Measurements from ENCODE around the gene GRID2. TPM values are rescaled to one million over a fixed set of nuclear protein-coding genes. Genes with fewer than 3 reads are reported as not detected.
"Not testable (repeated sequence)": the region's sequence is repeated elsewhere in the genome, so short reads cannot be mapped to it uniquely, and the experiment has no call there.

GRID2 gene
- total RNA-seq, 1 donor from 2014 or later = not detected

- TF ChIP-seq CTCF (IDR thresholded peaks at IDR 0.05) = no peak
- Mint-ChIP-seq H3K9me3 (ENCODE audit: unreplicated experiment) (no peaks in the 10 kb centered on the region), H3K4me3 (ENCODE audit: unreplicated experiment) (no peak overlapping the region), H3K27me3 (ENCODE audit: unreplicated experiment) (peaks cover 12% of the 10 kb centered on the region), H3K27ac (ENCODE audit: unreplicated experiment) (no peak overlapping the region), H3K36me3 (ENCODE audit: unreplicated experiment) (no peaks in the 10 kb centered on the region), H3K4me1 (ENCODE audit: unreplicated experiment) (no peaks in the 10 kb centered on the region)
- DNase-seq (ENCODE audit: extremely low spot score, unreplicated experiment) = no peak
Measured at GRCh38 chr4:92368653-92369052, 64.9 kb downstream of the GRID2 start.

GRCh38 chr4:92381616-92382015, 77.8 kb downstream of the GRID2 start:
- TF ChIP-seq CTCF (IDR thresholded peaks at IDR 0.05) = no peak
- Mint-ChIP-seq H3K4me3 (ENCODE audit: unreplicated experiment) (no peak overlapping the region), H3K9me3 (ENCODE audit: unreplicated experiment) (no peaks in the 10 kb centered on the region), H3K27me3 (ENCODE audit: unreplicated experiment) (no peaks in the 10 kb centered on the region), H3K4me1 (ENCODE audit: unreplicated experiment) (no peaks in the 10 kb centered on the region), H3K36me3 (ENCODE audit: unreplicated experiment) (no peaks in the 10 kb centered on the region), H3K27ac (ENCODE audit: unreplicated experiment) (no peak overlapping the region)
- no peak for DNase-seq (ENCODE audit: extremely low spot score, unreplicated experiment)

- Mint-ChIP-seq H3K4me3 (ENCODE audit: unreplicated experiment) (no peak overlapping the region), H3K36me3 (ENCODE audit: unreplicated experiment) (no peaks in the 10 kb centered on the region), H3K4me1 (ENCODE audit: unreplicated experiment) (no peaks in the 10 kb centered on the region), H3K27ac (ENCODE audit: unreplicated experiment) (no peak overlapping the region), H3K9me3 (ENCODE audit: unreplicated experiment) (no peaks in the 10 kb centered on the region), H3K27me3 (ENCODE audit: unreplicated experiment) (no peaks in the 10 kb centered on the region)
- no peak for DNase-seq (ENCODE audit: extremely low spot score, unreplicated experiment)
- no peak for TF ChIP-seq CTCF (IDR thresholded peaks at IDR 0.05)
Measured at GRCh38 chr4:92382128-92382527, 78.4 kb downstream of the GRID2 start.

GRCh38 chr4:92387459-92388069, 83.8 kb downstream of the GRID2 start:
- Mint-ChIP-seq H3K27ac (ENCODE audit: unreplicated experiment) (no peak overlapping the region), H3K4me3 (ENCODE audit: unreplicated experiment) (no peak overlapping the region), H3K36me3 (ENCODE audit: unreplicated experiment) (no peaks in the 10 kb centered on the region), H3K9me3 (ENCODE audit: unreplicated experiment) (no peaks in the 10 kb centered on the region), H3K4me1 (ENCODE audit: unreplicated experiment) (no peaks in the 10 kb centered on the region), H3K27me3 (ENCODE audit: unreplicated experiment) (peaks cover 5% of the 10 kb centered on the region)
- no peak for DNase-seq (ENCODE audit: extremely low spot score, unreplicated experiment)
- peak; percentile 72 for TF ChIP-seq CTCF (IDR thresholded peaks at IDR 0.05)

- no peak for DNase-seq (ENCODE audit: extremely low spot score, unreplicated experiment)
- no peak for TF ChIP-seq CTCF (IDR thresholded peaks at IDR 0.05)
- H3K27ac Mint-ChIP-seq (ENCODE audit: unreplicated experiment) = no peak overlapping the region
- H3K9me3 Mint-ChIP-seq (ENCODE audit: unreplicated experiment) = no peaks in the 10 kb centered on the region
- peaks cover 2% of the 10 kb centered on the region for H3K4me1 Mint-ChIP-seq (ENCODE audit: unreplicated experiment)
- H3K36me3 Mint-ChIP-seq (ENCODE audit: unreplicated experiment) = no peaks in the 10 kb centered on the region
- no peak overlapping the region for H3K4me3 Mint-ChIP-seq (ENCODE audit: unreplicated experiment)
- H3K27me3 Mint-ChIP-seq (ENCODE audit: unreplicated experiment) = no peaks in the 10 kb centered on the region
Measured at GRCh38 chr4:92399032-92399431, 95.3 kb downstream of the GRID2 start.

GRCh38 chr4:92403525-92403924, 99.8 kb downstream of the GRID2 start:
- not testable (repeated sequence) for H3K27ac Mint-ChIP-seq (ENCODE audit: unreplicated experiment); H3K4me3 Mint-ChIP-seq (ENCODE audit: unreplicated experiment); H3K36me3 Mint-ChIP-seq (ENCODE audit: unreplicated experiment); H3K27me3 Mint-ChIP-seq (ENCODE audit: unreplicated experiment); DNase-seq (ENCODE audit: extremely low spot score, unreplicated experiment); H3K9me3 Mint-ChIP-seq (ENCODE audit: unreplicated experiment); H3K4me1 Mint-ChIP-seq (ENCODE audit: unreplicated experiment)
